GM12878 (cell line): ENCODE data around the gene REM1. TPM values are rescaled to one million over a fixed set of nuclear protein-coding genes. Genes with fewer than 3 reads are reported as not detected.

ENCODE experiments used
- ATAC-seq: fragments of 200-7000 bp; cut with Tn5 transposase; 3 replicates; pipeline ENCODE4 v1.9.1; 2020; ENCODE audit warnings: mild to moderate bottlenecking, moderate library complexity
- BruUV-seq: library from RNA; stranded (reverse); fragments of 400-500 nt; replicated peaks from 2 replicates; lab custom pipeline; 2021; lab: Mats Ljungman, UMichigan
- CTCF ChIA-PET: fragments of 300-600 bp; sonication (Branson Sonifier 250); formaldehyde crosslinking; extraction: SDS; loops from one replicate; lab custom pipeline; 2021; ENCODE audit warnings: inconsistent platforms; lab: Yijun Ruan, JAX
- POLR2A ChIA-PET: fragments of 350-600 bp; formaldehyde crosslinking; extraction: SDS; loops from one replicate; lab custom pipeline; 2021; ENCODE audit warnings: inconsistent platforms; lab: Charles Lee
- RAD21 ChIA-PET: fragments of 300-600 bp; sonication (Branson Sonifier 250); formaldehyde crosslinking; loops from one replicate; lab custom pipeline; 2023; ENCODE audit warnings: antibody characterized with exemption; ENCODE audit not compliant: unreplicated experiment; lab: Charles Lee
- SMC1A ChIA-PET: fragments of 300-600 bp; sonication (Branson Sonifier 250); formaldehyde crosslinking; loops from one replicate; lab custom pipeline; 2023; ENCODE audit not compliant: unreplicated experiment, uncharacterized antibody; lab: Charles Lee
- DNase-seq: peaks from one replicate; pipeline ENCODE4 v3.0.0-alpha.2; 2011; ENCODE audit warnings: low read depth, low spot score
- FAIRE-seq: peaks from 3 replicates; lab custom pipeline; 2011; peaks lifted over from hg19 to GRCh38; lab: Jason Lieb, UNC
- H2AFZ ChIP-seq: 2 replicates; pipeline ENCODE4 v1.6.0; 2011; ENCODE audit warnings: low read depth, low read length, control low read depth; ENCODE audit not compliant: control insufficient read depth
- H3K27ac ChIP-seq: 2 replicates; pipeline ENCODE4 v1.5.1; 2011; ENCODE audit warnings: control low read depth; ENCODE audit not compliant: control insufficient read depth, insufficient read depth
- H3K27me3 ChIP-seq, 2 experiments: replicated peaks in 1 of 2; 2 replicates each; pipeline versions ENCODE4 v1.6.0 to v1.6.1; 2011; ENCODE audit warnings: low read length in 1 of 2; ENCODE audit not compliant: control insufficient read depth in 2 of 2, insufficient read depth in 2 of 2
- H3K36me3 ChIP-seq, 2 experiments: 2 replicates each; pipeline ENCODE4 v1.5.1; 2011; ENCODE audit warnings: low read length in 1 of 2; ENCODE audit not compliant: control insufficient read depth in 2 of 2, insufficient read depth in 2 of 2
- H3K4me1 ChIP-seq: 2 replicates; pipeline ENCODE4 v1.6.1; 2011; ENCODE audit warnings: mild to moderate bottlenecking, low read length, moderate library complexity, mixed read lengths; ENCODE audit not compliant: control insufficient read depth, insufficient read depth
- H3K4me2 ChIP-seq: 2 replicates; pipeline ENCODE4 v1.6.0; 2011; ENCODE audit warnings: control low read depth; ENCODE audit not compliant: control insufficient read depth, insufficient read depth
- H3K4me3 ChIP-seq: fragments of 200-600 bp; sonication (generic); 2 replicates; pipeline ENCODE4 v1.5.1; 2016
- H3K79me2 ChIP-seq: 2 replicates; pipeline ENCODE4 v1.6.0; 2011; ENCODE audit warnings: low read length; ENCODE audit not compliant: control insufficient read depth, insufficient read depth
- H3K9ac ChIP-seq: 2 replicates; pipeline ENCODE4 v1.8.0; 2011; ENCODE audit warnings: low read length, control low read depth, mixed read lengths; ENCODE audit not compliant: control insufficient read depth, insufficient read depth
- H3K9me3 ChIP-seq: replicated peaks from 3 replicates; pipeline ENCODE4 v1.5.1; 2011; ENCODE audit warnings: mild to moderate bottlenecking, low read length; ENCODE audit not compliant: control insufficient read depth, insufficient read depth
- H4K20me1 ChIP-seq: 2 replicates; pipeline ENCODE4 v1.6.0; 2011; ENCODE audit not compliant: control insufficient read depth, insufficient read depth
- BACH1 ChIP-seq: fragments of 450-650 bp; IDR thresholded peaks from 2 replicates; pipeline ENCODE4 v1.6.1; 2017; ENCODE audit warnings: mild to moderate bottlenecking, borderline replicate concordance
- EED ChIP-seq: sonication (generic); IDR thresholded peaks from 2 replicates; pipeline ENCODE4 v1.6.1; 2016; ENCODE audit warnings: antibody characterized with exemption, low read depth
- GABPA ChIP-seq: IDR thresholded peaks from 2 replicates; pipeline ENCODE4 v1.6.1; 2014; ENCODE audit warnings: antibody characterized with exemption, low read depth, mild to moderate bottlenecking, inconsistent platforms
- HDAC2 ChIP-seq: fragments of 200-600 bp; sonication (generic); IDR thresholded peaks from 2 replicates; pipeline ENCODE4 v1.6.1; 2017
- SREBF1 ChIP-seq: IDR thresholded peaks from 2 replicates; pipeline ENCODE4 v1.6.1; 2012; ENCODE audit warnings: mild to moderate bottlenecking, low read length
- YY1 ChIP-seq: IDR thresholded peaks from 2 replicates; pipeline ENCODE4 v1.6.1; 2011; ENCODE audit warnings: low read depth, mild to moderate bottlenecking, low read length
- ZNF274 ChIP-seq: IDR thresholded peaks from one replicate; pipeline ENCODE4 v1.8.0; 2011; ENCODE audit not compliant: insufficient read length, insufficient read depth
- ZNF384 ChIP-seq: IDR thresholded peaks from 2 replicates; pipeline ENCODE4 v1.6.1; 2012; ENCODE audit warnings: low read depth, mild to moderate bottlenecking, low read length, improper control_type of control experiment, borderline replicate concordance
- ZSCAN29 ChIP-seq: fragments of 450-650 bp; IDR thresholded peaks from 2 replicates; pipeline ENCODE4 v1.6.1; 2017; ENCODE audit warnings: mild to moderate bottlenecking, moderate library complexity
- ZZZ3 ChIP-seq: IDR thresholded peaks from 2 replicates; pipeline ENCODE4 v1.6.1; 2011; ENCODE audit warnings: low read depth; ENCODE audit not compliant: control insufficient read depth, insufficient read length
- WGBS: methylation state at CpG from one replicate; pipeline ENCODE4 v1.1.6; 2016; ENCODE audit warnings: low lambda C conversion rate; ENCODE audit not compliant: insufficient replicate concordance, insufficient coverage; ENCODE audit errors: missing lambda C conversion rate; 5-methylcytosine and 5-hydroxymethylcytosine counted together
- in situ Hi-C: fragments of 300-500 bp; cut with MboI; formaldehyde crosslinking; loops from 9 replicates; pipeline ENCODE4 v1.14.3; 2018; ENCODE audit warnings: mixed read lengths
- intact Hi-C: fragments of 100-400 bp; cut with micrococcal nuclease; formaldehyde crosslinking; loops from one replicate; pipeline ENCODE4 v1.14.2; 2022; ENCODE audit not compliant: unreplicated experiment
- polyA plus RNA-seq, 11 experiments: library from polyadenylated mRNA; depleted of rRNA in 4 of 11; unstranded in 6 of 11; stranded (reverse) in 5 of 11; fragments of >200 nt; fragmentation: Nextera tagmentation in 4 of 11; fragmentation: Illumina TruSeq in 1 of 11; extraction: Ambion mirVana in 4 of 11; extraction: Trizol in 1 of 11; gene quantifications; 1 replicate in 1 of 11; 2 replicates in 10 of 11; pipeline versions ENCODE4 v1.2.1 to v1.2.3, GENCODE V29; 2011 to 2016; ENCODE audit warnings: inconsistent platforms in 2 of 11, missing spikeins in 2 of 11, low read depth in 1 of 11
- total RNA-seq, 4 experiments: library from RNA; depleted of rRNA in 3 of 4; stranded (reverse); fragments of >200 nt in 3 of 4; fragmentation: Illumina TruSeq in 1 of 4; extraction: Trizol in 1 of 4; gene quantifications; 2 replicates each; pipeline versions ENCODE4 v1.2.1 to v1.2.3, GENCODE V29; 2013 to 2021
- TF ChIP-seq, protein P1 (sequence below): IDR thresholded peaks from 2 replicates; pipeline ENCODE4 v1.6.1; 2012; ENCODE audit warnings: mild to moderate bottlenecking, low read depth, low read length
- TF ChIP-seq, protein P2 (sequence below): fragments of 150-350 bp; IDR thresholded peaks from 2 replicates; pipeline ENCODE4 v1.6.1; 2016; ENCODE audit warnings: low read depth, low read length

REM1 gene
- total and polyA plus RNA-seq, 10 of the 15 experiments (the other 5 are each of a cell fraction or from before 2014, with no cell fraction given) = not detected

DNA sequence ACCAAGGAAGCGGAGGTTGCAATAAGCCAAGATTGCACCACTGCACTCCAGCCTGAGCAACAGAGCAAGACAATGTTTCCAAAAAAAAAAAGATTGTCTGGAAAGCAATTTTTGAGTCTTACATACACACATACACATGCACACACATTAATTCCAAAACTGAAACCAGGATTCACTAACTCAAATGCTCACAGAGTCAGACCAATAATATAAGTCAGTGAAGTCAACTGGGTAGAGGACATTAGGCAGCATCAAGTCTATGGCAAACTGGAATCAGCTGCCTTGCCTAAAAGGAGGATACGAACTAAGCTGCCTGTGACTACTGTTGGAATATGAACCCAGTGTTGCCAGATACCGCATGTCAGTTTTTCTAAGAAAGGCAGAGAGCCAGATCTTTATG lies 15.7 kb downstream of the REM1 start:
- ATAC-seq = no peak
- TF ChIP-seq ZZZ3 (no peak), ZNF384 (no peak)
- H2AFZ ChIP-seq = no peak overlapping the region
- peaks cover 0 to 1% of the 10 kb centered on the region in 2 experiments; a peak in 1 of 4 replicates for H3K27me3 ChIP-seq
- FAIRE-seq = no peak
- H4K20me1 ChIP-seq = no peaks in the 10 kb centered on the region
- no TSS peak for BruUV-seq
- no peaks in the 10 kb centered on the region for H3K9me3 ChIP-seq
- SMC1A ChIA-PET = interaction anchor here (2.1 kb wide), 1 partner anchor 12 kb away, joined by 6 read pairs; no protein-coding TSS in a partner anchor
- no peak for DNase-seq
- no peak overlapping the region for H3K9ac ChIP-seq
- no peak overlapping the region for H3K4me3 ChIP-seq
- no peaks in the 10 kb centered on the region for H3K79me2 ChIP-seq
- intact Hi-C loops (no loop called here), in situ Hi-C loops (no loop called here)
- CTCF ChIA-PET = interaction anchor here (4.8 kb wide), 1 partner anchor 12 kb away, joined by 27 read pairs; no protein-coding TSS in a partner anchor
- no peak overlapping the region for H3K4me2 ChIP-seq
- 69% methylated on average over 3 of the region's 3 CpGs for WGBS
- POLR2A ChIA-PET = no interaction called here
- H3K4me1 ChIP-seq = no peaks in the 10 kb centered on the region
- no peak overlapping the region for H3K27ac ChIP-seq
- RAD21 ChIA-PET = no interaction called here
- H3K36me3 ChIP-seq = no peaks in the 10 kb centered on the region

DNA sequence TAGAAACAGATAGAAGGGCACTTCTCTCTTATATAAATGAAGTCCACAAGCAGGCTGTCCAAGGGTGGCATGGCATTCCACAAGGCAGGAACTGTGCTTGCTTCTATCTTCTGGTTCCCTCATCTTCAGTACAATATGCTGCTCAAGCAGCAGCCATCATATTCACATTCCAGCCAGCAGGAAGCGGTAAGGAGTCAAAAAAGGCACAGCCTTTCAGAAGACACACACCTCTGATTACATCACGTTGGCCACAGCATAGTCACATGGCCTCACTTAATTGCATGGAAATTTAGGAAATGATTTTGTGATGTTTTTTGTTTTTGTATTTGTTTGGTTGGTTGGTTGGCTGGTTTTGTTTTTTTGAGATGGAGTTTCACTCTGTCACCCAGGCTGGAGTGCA lies 19.0 kb downstream of the REM1 start:
- Histone ChIP-seq H3K27ac (no peak overlapping the region), H3K27me3 (no peaks in the 10 kb centered on the region), H3K79me2 (no peaks in the 10 kb centered on the region), H4K20me1 (no peaks in the 10 kb centered on the region), H3K36me3 (no peaks in the 10 kb centered on the region), H3K4me2 (no peak overlapping the region), H3K9me3 (no peaks in the 10 kb centered on the region), H3K4me3 (no peak overlapping the region), H3K4me1 (no peaks in the 10 kb centered on the region), H3K9ac (no peak overlapping the region), H2AFZ (no peak overlapping the region)
- no TSS peak for BruUV-seq
- ChIA-PET SMC1A (no interaction called here), POLR2A (no interaction called here), CTCF (no interaction called here), RAD21 (no interaction called here)
- DNase-seq (no peak), ATAC-seq (no peak), FAIRE-seq (peak; percentile 47)
- intact Hi-C loops (no loop called here), in situ Hi-C loops (no loop called here)
- 25% methylated on average over 2 of the region's 2 CpGs for WGBS
- TF ChIP-seq ZSCAN29 = no peak
- no peak for TF ChIP-seq GABPA
- TF ChIP-seq YY1 = no peak
- TF ChIP-seq SREBF1 = no peak
- no peak for TF ChIP-seq EED
- TF ChIP-seq, protein P1, sequence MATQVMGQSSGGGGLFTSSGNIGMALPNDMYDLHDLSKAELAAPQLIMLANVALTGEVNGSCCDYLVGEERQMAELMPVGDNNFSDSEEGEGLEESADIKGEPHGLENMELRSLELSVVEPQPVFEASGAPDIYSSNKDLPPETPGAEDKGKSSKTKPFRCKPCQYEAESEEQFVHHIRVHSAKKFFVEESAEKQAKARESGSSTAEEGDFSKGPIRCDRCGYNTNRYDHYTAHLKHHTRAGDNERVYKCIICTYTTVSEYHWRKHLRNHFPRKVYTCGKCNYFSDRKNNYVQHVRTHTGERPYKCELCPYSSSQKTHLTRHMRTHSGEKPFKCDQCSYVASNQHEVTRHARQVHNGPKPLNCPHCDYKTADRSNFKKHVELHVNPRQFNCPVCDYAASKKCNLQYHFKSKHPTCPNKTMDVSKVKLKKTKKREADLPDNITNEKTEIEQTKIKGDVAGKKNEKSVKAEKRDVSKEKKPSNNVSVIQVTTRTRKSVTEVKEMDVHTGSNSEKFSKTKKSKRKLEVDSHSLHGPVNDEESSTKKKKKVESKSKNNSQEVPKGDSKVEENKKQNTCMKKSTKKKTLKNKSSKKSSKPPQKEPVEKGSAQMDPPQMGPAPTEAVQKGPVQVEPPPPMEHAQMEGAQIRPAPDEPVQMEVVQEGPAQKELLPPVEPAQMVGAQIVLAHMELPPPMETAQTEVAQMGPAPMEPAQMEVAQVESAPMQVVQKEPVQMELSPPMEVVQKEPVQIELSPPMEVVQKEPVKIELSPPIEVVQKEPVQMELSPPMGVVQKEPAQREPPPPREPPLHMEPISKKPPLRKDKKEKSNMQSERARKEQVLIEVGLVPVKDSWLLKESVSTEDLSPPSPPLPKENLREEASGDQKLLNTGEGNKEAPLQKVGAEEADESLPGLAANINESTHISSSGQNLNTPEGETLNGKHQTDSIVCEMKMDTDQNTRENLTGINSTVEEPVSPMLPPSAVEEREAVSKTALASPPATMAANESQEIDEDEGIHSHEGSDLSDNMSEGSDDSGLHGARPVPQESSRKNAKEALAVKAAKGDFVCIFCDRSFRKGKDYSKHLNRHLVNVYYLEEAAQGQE = no peak
- TF ChIP-seq, protein P2, sequence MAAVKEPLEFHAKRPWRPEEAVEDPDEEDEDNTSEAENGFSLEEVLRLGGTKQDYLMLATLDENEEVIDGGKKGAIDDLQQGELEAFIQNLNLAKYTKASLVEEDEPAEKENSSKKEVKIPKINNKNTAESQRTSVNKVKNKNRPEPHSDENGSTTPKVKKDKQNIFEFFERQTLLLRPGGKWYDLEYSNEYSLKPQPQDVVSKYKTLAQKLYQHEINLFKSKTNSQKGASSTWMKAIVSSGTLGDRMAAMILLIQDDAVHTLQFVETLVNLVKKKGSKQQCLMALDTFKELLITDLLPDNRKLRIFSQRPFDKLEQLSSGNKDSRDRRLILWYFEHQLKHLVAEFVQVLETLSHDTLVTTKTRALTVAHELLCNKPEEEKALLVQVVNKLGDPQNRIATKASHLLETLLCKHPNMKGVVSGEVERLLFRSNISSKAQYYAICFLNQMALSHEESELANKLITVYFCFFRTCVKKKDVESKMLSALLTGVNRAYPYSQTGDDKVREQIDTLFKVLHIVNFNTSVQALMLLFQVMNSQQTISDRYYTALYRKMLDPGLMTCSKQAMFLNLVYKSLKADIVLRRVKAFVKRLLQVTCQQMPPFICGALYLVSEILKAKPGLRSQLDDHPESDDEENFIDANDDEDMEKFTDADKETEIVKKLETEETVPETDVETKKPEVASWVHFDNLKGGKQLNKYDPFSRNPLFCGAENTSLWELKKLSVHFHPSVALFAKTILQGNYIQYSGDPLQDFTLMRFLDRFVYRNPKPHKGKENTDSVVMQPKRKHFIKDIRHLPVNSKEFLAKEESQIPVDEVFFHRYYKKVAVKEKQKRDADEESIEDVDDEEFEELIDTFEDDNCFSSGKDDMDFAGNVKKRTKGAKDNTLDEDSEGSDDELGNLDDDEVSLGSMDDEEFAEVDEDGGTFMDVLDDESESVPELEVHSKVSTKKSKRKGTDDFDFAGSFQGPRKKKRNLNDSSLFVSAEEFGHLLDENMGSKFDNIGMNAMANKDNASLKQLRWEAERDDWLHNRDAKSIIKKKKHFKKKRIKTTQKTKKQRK = no peak
- no peak for TF ChIP-seq HDAC2
- TF ChIP-seq ZNF274 = no peak
- no peak for TF ChIP-seq BACH1
